Peyer's patch (tissue), 4 donors: ENCODE measurements around the gene EIF4A3. TPM values are rescaled to one million over a fixed set of nuclear protein-coding genes. Genes with fewer than 3 reads are reported as not detected.
A peak's percentile ranks its signal among the peaks of the same experiment; 100 is the strongest.

Experiments
- DNase-seq, 3 donors: peaks; one replicate each; pipeline ENCODE4 v3.0.0-alpha.2; 2017 to 2019
- H3K27ac ChIP-seq, 4 donors: fragments of 200-600 bp; sonication (generic); one replicate each; pipeline ENCODE4 v1.5.1; 2016 to 2019
- H3K27me3 ChIP-seq, 2 donors: fragments of 200-600 bp; sonication (generic); one replicate each; pipeline ENCODE4 v1.5.1; 2019
- H3K36me3 ChIP-seq, 3 donors: fragments of 200-600 bp; sonication (generic); one replicate each; pipeline ENCODE4 v1.5.1; 2016 to 2019
- H3K4me1 ChIP-seq, 4 donors: fragments of 200-600 bp; sonication (generic); one replicate each; pipeline ENCODE4 v1.5.1; 2016 to 2019
- H3K4me3 ChIP-seq, 4 donors: fragments of 200-600 bp; sonication (generic); 1 replicate in 3 of 4; 2 replicates in 1 of 4; pipeline ENCODE4 v1.5.1; 2016 to 2019; ENCODE audit warnings: mild to moderate bottlenecking in 1 of 4
- H3K9me3 ChIP-seq, 4 donors: fragments of 200-600 bp; sonication (generic); one replicate each; pipeline ENCODE4 v1.5.1; 2016 to 2019; ENCODE audit warnings: mild to moderate bottlenecking in 1 of 4
- CTCF ChIP-seq, 6 experiments: fragments of 450-650 bp in 4 of 6; fragments of 200-600 bp in 2 of 6; sonication (generic) in 1 of 6; IDR thresholded peaks; one replicate each; pipeline ENCODE4 v1.5.1; 2017 to 2019; ENCODE audit warnings: antibody characterized with exemption in 6 of 6, mild to moderate bottlenecking in 3 of 6, moderate library complexity in 1 of 6
- POLR2A ChIP-seq, 2 donors: fragments of 450-650 bp; IDR thresholded peaks; one replicate each; pipeline ENCODE4 v1.5.1; 2017; ENCODE audit warnings: antibody characterized with exemption in 2 of 2, mild to moderate bottlenecking in 2 of 2, moderate library complexity in 2 of 2
- total RNA-seq, 4 donors: library from RNA; depleted of rRNA; stranded (reverse); fragments of >200 nt; gene quantifications; one replicate each; pipeline ENCODE4 v1.1.0, GENCODE V29; 2016

EIF4A3 gene
- total RNA-seq, 4 donors from 2014 or later, result 29.0 to 66.8 (median 46.1) TPM

GRCh38 chr17:80109066-80109660, 37.8 kb downstream of the EIF4A3 start:
- Histone ChIP-seq H3K4me1 (peaks cover 0 to 4% (median 0%) of the 10 kb centered on the region in 4 donors), H3K27ac (no peak overlapping the region), H3K4me3 (no peak overlapping the region), H3K27me3 (no peaks in the 10 kb centered on the region), H3K36me3 (no peaks in the 10 kb centered on the region), H3K9me3 (no peaks in the 10 kb centered on the region)
- TF ChIP-seq CTCF (IDR thresholded peaks at IDR 0.05) (no peak), POLR2A (IDR thresholded peaks at IDR 0.05) (no peak)
- peak in 1 of 3 donors; percentile 33 for DNase-seq

GRCh38 chr17:80108036-80108971, 38.6 kb downstream of the EIF4A3 start:
- Histone ChIP-seq H3K4me3 (no peak overlapping the region), H3K4me1 (peaks cover 0 to 4% (median 0%) of the 10 kb centered on the region in 4 donors), H3K36me3 (no peaks in the 10 kb centered on the region), H3K27me3 (no peaks in the 10 kb centered on the region), H3K9me3 (no peaks in the 10 kb centered on the region), H3K27ac (no peak overlapping the region)
- TF ChIP-seq CTCF (IDR thresholded peaks at IDR 0.05), result no peak
- no peak for TF ChIP-seq POLR2A (IDR thresholded peaks at IDR 0.05)
- peak in 1 of 3 donors; percentile 37 for DNase-seq

GRCh38 chr17:80107231-80108021, 39.5 kb downstream of the EIF4A3 start:
- Histone ChIP-seq H3K4me3 (no peak overlapping the region), H3K27me3 (no peaks in the 10 kb centered on the region), H3K27ac (no peak overlapping the region), H3K4me1 (peaks cover 0 to 2% (median under 1%) of the 10 kb centered on the region in 4 donors), H3K9me3 (no peaks in the 10 kb centered on the region), H3K36me3 (no peaks in the 10 kb centered on the region)
- DNase-seq, result peak in 1 of 3 donors; percentile 36
- no peak for TF ChIP-seq CTCF (IDR thresholded peaks at IDR 0.05)
- no peak for TF ChIP-seq POLR2A (IDR thresholded peaks at IDR 0.05)

GRCh38 chr17:80106751-80107150, 40.2 kb downstream of the EIF4A3 start:
- TF ChIP-seq POLR2A (IDR thresholded peaks at IDR 0.05), result no peak
- no peak for TF ChIP-seq CTCF (IDR thresholded peaks at IDR 0.05)
- DNase-seq, result peak in 1 of 3 donors; percentile 33
- H3K4me1 ChIP-seq, result peaks cover 0 to 7% (median 3%) of the 10 kb centered on the region in 4 donors
- H3K4me3 ChIP-seq, result no peak overlapping the region
- H3K36me3 ChIP-seq, result no peaks in the 10 kb centered on the region
- no peaks in the 10 kb centered on the region for H3K27me3 ChIP-seq
- no peak overlapping the region for H3K27ac ChIP-seq
- no peaks in the 10 kb centered on the region for H3K9me3 ChIP-seq

GRCh38 chr17:80106176-80106575, 40.8 kb downstream of the EIF4A3 start:
- no peak for TF ChIP-seq CTCF (IDR thresholded peaks at IDR 0.05)
- no peak for TF ChIP-seq POLR2A (IDR thresholded peaks at IDR 0.05)
- Histone ChIP-seq H3K9me3 (no peaks in the 10 kb centered on the region), H3K4me1 (peaks cover 0 to 7% (median 5%) of the 10 kb centered on the region in 4 donors), H3K36me3 (no peaks in the 10 kb centered on the region), H3K27ac (no peak overlapping the region), H3K4me3 (no peak overlapping the region), H3K27me3 (no peaks in the 10 kb centered on the region)
- no peak for DNase-seq
